Activated CD8-positive, alpha-beta T cell treated with anti-CD3 and anti-CD28 coated beads for 36 hours (primary cell): ENCODE measurements around the gene CTNNA3. TPM values are rescaled to one million over a fixed set of nuclear protein-coding genes. Genes with fewer than 3 reads are reported as not detected.

Experiments
- ATAC-seq: fragments of 200-7000 bp; cut with Tn5 transposase; one replicate; pipeline ENCODE4 v1.10.0; 2021; ENCODE audit warnings: mild to moderate bottlenecking, moderate library complexity
- CTCF ChIA-PET: fragments of 350-600 bp; sonication (Branson Sonifier 250); formaldehyde crosslinking; loops from one replicate; lab custom pipeline; 2021; ENCODE audit warnings: antibody characterized with exemption; lab: Charles Lee
- POLR2A ChIA-PET: fragments of 350-600 bp; sonication (Branson Sonifier 250); formaldehyde crosslinking; loops from one replicate; lab custom pipeline; 2021; ENCODE audit warnings: antibody characterized with exemption; lab: Charles Lee
- DNase-seq: peaks from one replicate; pipeline ENCODE4 v3.0.0-alpha.2; 2020
- H3K27ac Mint-ChIP-seq: one replicate; pipeline ENCODE4 v1.8.0; 2021; ENCODE audit warnings: mild to moderate bottlenecking, mixed read lengths
- H3K27me3 Mint-ChIP-seq: one replicate; pipeline ENCODE4 v1.8.0; 2021; ENCODE audit warnings: mixed read lengths
- H3K36me3 Mint-ChIP-seq: one replicate; pipeline ENCODE4 v1.8.0; 2021; ENCODE audit warnings: low read depth, mixed read lengths
- H3K4me1 Mint-ChIP-seq: one replicate; pipeline ENCODE4 v1.8.0; 2021; ENCODE audit warnings: low read depth, mixed read lengths
- H3K4me3 Mint-ChIP-seq: one replicate; pipeline ENCODE4 v1.8.0; 2021; ENCODE audit warnings: mild to moderate bottlenecking, moderate library complexity, mixed read lengths
- H3K9me3 Mint-ChIP-seq: one replicate; pipeline ENCODE4 v1.8.0; 2021; ENCODE audit warnings: mixed read lengths
- intact Hi-C: fragments of 100-400 bp; cut with micrococcal nuclease; formaldehyde crosslinking; loops from one replicate; pipeline ENCODE4 v1.10.0; 2022
- total RNA-seq, 2 experiments: library from RNA; stranded (reverse); gene quantifications; one replicate each; pipeline ENCODE4 v1.2.3, GENCODE V29; 2021
- TF ChIP-seq, protein P1 (sequence below): fragments of 200-600 bp; IDR thresholded peaks from one replicate; pipeline ENCODE4 v1.8.0; 2022; ENCODE audit warnings: antibody characterized with exemption, mild to moderate bottlenecking

CTNNA3 gene
- total RNA-seq, 2 experiments from 2014 or later = not detected

DNA sequence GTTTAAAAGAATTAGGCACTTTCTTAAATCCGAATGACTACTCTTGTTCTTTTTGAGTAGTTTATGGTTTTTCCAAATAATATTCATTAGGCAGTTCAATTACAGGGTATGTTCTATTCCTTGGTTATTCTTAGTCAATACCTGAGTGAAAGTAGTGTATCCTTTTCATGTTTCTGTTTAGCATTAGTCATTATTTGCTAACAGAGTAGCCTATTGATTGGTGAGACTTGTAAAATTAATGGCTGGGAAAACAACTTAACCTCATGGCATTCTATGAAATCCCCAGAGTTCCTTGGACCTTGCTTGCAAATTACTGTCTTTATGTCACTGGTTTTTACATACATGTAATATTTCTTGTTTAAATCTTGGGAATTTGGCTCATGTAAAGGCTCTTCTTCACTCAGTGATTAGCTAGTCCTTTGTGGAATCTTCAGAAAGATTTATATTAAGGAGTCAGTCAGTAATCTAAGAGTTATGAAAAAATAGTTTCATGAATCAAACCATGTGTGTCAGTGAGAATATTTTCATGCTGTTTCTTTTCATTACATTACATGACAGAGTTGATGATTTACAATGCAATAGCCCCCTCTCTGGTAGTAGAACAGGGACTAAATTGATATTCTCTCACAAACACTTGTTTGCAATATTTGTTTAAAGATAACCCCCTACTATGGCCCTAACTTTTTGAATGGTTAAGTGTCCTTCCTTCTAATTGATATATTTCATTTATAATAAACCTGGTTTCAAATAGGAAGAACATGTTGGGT, 851.6 kb downstream of the CTNNA3 start:
- no peak overlapping the region for H3K27ac Mint-ChIP-seq
- no peak for DNase-seq
- no peaks in the 10 kb centered on the region for H3K27me3 Mint-ChIP-seq
- intact Hi-C loops = no loop called here
- ATAC-seq = no peak
- POLR2A ChIA-PET = no interaction called here
- no peaks in the 10 kb centered on the region for H3K4me1 Mint-ChIP-seq
- H3K36me3 Mint-ChIP-seq = no peaks in the 10 kb centered on the region
- H3K9me3 Mint-ChIP-seq = no peaks in the 10 kb centered on the region
- TF ChIP-seq, protein P1, sequence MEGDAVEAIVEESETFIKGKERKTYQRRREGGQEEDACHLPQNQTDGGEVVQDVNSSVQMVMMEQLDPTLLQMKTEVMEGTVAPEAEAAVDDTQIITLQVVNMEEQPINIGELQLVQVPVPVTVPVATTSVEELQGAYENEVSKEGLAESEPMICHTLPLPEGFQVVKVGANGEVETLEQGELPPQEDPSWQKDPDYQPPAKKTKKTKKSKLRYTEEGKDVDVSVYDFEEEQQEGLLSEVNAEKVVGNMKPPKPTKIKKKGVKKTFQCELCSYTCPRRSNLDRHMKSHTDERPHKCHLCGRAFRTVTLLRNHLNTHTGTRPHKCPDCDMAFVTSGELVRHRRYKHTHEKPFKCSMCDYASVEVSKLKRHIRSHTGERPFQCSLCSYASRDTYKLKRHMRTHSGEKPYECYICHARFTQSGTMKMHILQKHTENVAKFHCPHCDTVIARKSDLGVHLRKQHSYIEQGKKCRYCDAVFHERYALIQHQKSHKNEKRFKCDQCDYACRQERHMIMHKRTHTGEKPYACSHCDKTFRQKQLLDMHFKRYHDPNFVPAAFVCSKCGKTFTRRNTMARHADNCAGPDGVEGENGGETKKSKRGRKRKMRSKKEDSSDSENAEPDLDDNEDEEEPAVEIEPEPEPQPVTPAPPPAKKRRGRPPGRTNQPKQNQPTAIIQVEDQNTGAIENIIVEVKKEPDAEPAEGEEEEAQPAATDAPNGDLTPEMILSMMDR = no peak
- no peak overlapping the region for H3K4me3 Mint-ChIP-seq
- CTCF ChIA-PET = no interaction called here

- ChIA-PET POLR2A (no interaction called here), CTCF (no interaction called here)
- H3K27ac Mint-ChIP-seq = no peak overlapping the region
- TF ChIP-seq, protein P1 = no peak
- H3K9me3 Mint-ChIP-seq = no peaks in the 10 kb centered on the region
- no peaks in the 10 kb centered on the region for H3K27me3 Mint-ChIP-seq
- H3K4me3 Mint-ChIP-seq = no peak overlapping the region
- intact Hi-C loops = no loop called here
- no peaks in the 10 kb centered on the region for H3K4me1 Mint-ChIP-seq
- DNase-seq = no peak
- no peaks in the 10 kb centered on the region for H3K36me3 Mint-ChIP-seq
- no peak for ATAC-seq
Observed at GRCh38 chr10:66843396-66843795, 852.6 kb downstream of the CTNNA3 start.

DNA sequence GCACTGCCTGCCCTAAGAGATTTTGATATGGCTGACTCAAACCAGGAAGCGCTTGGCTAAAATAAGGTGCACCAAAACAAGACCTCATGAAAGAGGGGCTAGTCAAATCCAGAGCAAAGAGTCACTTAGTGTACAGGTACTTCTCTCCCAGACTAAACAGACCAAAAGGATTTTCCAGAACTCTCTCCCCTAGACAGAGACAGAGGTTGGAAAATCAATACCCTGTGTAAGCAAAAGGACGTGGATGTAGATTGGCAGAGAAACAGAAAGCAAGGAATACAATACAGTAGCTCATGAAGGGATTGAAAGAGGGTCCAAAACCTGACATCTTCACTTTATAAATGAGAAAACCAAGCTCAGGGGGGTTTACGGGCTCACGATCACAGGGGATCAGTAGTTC, 853.1 kb downstream of the CTNNA3 start:
- TF ChIP-seq, protein P1 = no peak
- Mint-ChIP-seq H3K9me3 (no peaks in the 10 kb centered on the region), H3K4me3 (no peak overlapping the region), H3K4me1 (no peaks in the 10 kb centered on the region), H3K36me3 (no peaks in the 10 kb centered on the region), H3K27me3 (no peaks in the 10 kb centered on the region), H3K27ac (no peak overlapping the region)
- intact Hi-C loops = no loop called here
- ChIA-PET CTCF (no interaction called here), POLR2A (no interaction called here)
- DNase-seq (no peak), ATAC-seq (no peak)

DNA sequence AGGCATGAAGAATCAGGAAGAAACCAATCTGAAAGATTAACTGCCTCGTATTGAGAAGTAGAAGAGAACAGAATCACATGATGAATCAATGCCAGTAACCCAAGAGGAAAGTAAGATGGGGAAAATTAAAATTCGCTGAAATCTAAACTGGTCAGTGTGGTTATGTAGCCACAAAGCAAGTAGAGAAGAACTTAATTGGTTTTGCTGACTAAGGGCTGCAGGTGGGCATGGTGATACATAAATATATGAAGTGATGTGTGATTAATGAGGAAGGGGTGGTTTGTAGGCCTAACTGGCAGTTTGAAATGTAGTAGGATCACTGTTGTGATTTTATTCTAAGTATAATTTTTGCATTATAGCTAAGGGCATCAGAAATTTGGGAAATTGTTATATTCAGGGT, 853.6 kb downstream of the CTNNA3 start:
- Mint-ChIP-seq H3K27me3 (no peaks in the 10 kb centered on the region), H3K9me3 (no peaks in the 10 kb centered on the region), H3K4me3 (no peak overlapping the region)

DNA sequence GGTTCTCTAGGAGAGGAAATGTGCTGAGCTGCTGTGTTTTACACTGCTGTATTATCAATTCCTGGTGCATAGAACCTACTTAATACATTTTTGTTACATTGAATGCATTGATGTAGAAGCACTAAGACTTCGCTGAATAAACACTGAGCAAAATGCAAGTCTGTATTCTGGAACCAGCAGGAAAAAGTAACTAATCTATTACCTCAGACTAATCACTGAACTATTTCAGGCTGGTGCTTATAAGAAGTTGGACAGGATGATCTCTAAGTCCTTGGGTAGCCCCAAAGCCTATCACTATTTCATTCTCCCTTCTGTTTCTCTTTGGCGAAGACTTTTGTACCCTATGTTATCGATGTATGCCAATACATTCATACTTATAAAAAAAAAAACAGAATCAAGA, 857.3 kb downstream of the CTNNA3 start:
- H3K4me1 Mint-ChIP-seq = no peaks in the 10 kb centered on the region
- no peak for ATAC-seq

More for the DNA sequence above, 853.6 kb downstream of the CTNNA3 start:
- ATAC-seq = no peak
- H3K4me1 Mint-ChIP-seq = no peaks in the 10 kb centered on the region
- CTCF ChIA-PET = no interaction called here
- TF ChIP-seq, protein P1 = no peak
- POLR2A ChIA-PET = no interaction called here
- intact Hi-C loops = no loop called here
- H3K36me3 Mint-ChIP-seq = no peaks in the 10 kb centered on the region
- no peak for DNase-seq
- no peak overlapping the region for H3K27ac Mint-ChIP-seq

More for the DNA sequence above, 857.3 kb downstream of the CTNNA3 start:
- H3K27ac Mint-ChIP-seq = no peak overlapping the region
- peaks cover 2% of the 10 kb centered on the region for H3K9me3 Mint-ChIP-seq
- no peak overlapping the region for H3K4me3 Mint-ChIP-seq
- intact Hi-C loops = no loop called here
- POLR2A ChIA-PET = no interaction called here
- H3K27me3 Mint-ChIP-seq = no peaks in the 10 kb centered on the region
- TF ChIP-seq, protein P1 = no peak
- no peak for DNase-seq
- H3K36me3 Mint-ChIP-seq = no peaks in the 10 kb centered on the region
- CTCF ChIA-PET = no interaction called here
